ENCODE measurements around the gene TGM6. TPM values are rescaled to one million over a fixed set of nuclear protein-coding genes. Genes with fewer than 3 reads are reported as not detected.

TGM6 gene
- total RNA-seq, 1 experiment from 2014 or later, result not detected

- Histone ChIP-seq H3F3A (ENCODE audit: low read length, unreplicated experiment) (peaks cover 29% of the 10 kb centered on the region), H3K27me3 (ENCODE audit: low read length) (no peaks in the 10 kb centered on the region), H3K9me2 (replicated peaks; ENCODE audit: low read length) (no peaks in the 10 kb centered on the region), H3K36me3 (ENCODE audit: low read depth, low read length) (peaks cover 55% of the 10 kb centered on the region), H3K9me3 (ENCODE audit: low read length) (no peaks in the 10 kb centered on the region), H3K4me2 (ENCODE audit: low read length) (no peak overlapping the region), H3K79me2 (ENCODE audit: low read length) (peaks cover 8% of the 10 kb centered on the region; the same call in 1 of the 2 replicates), H3K27ac (ENCODE audit: low read length) (no peak overlapping the region), H4K20me1 (ENCODE audit: low read length) (peaks cover 41% of the 10 kb centered on the region), H3K9ac (ENCODE audit: low read length) (no peak overlapping the region), H2AFZ (ENCODE audit: low read length) (no peak overlapping the region), H3K4me1 (ENCODE audit: insufficient read depth, low read length) (no peaks in the 10 kb centered on the region), H3K4me3 (ENCODE audit: low read length) (no peak overlapping the region)
- intact Hi-C loops (cut with micrococcal nuclease), result loop anchor here (10.0 kb wide), 1 partner anchor 355 kb away; the partner anchor contains the start of gene STK35
- TF ChIP-seq EZH2phosphoT487 (IDR thresholded peaks at IDR 0.05; ENCODE audit: borderline replicate concordance, low read length), result no peak
- no peak for TF ChIP-seq EZH2 (IDR thresholded peaks at IDR 0.05; ENCODE audit: low read length, unreplicated experiment)
- no peak for TF ChIP-seq CTCF (conservative IDR thresholded peaks at IDR 0.05; ENCODE audit: low read depth, low read length)
- TSS peak; percentile 1 for BruUV-seq (replicated peaks)
- ChIA-PET POLR2A (ENCODE audit: unreplicated experiment) (interaction anchor here (0.6 to 0.9 kb wide), 2 partner anchors 10 to 82 kb away, joined by 3 to 5 read pairs; partner anchors contain the start of gene SNRPB), CTCF (interaction anchor here (0.6 kb wide), 1 partner anchor 585 kb away, joined by 3 read pairs; no protein-coding TSS in a partner anchor)
- DNase-seq, result no peak
- ATAC-seq, result no peak
Observed at GRCh38 chr20:2459981-2460751, 79.5 kb downstream of the TGM6 start.

- no peaks in the 10 kb centered on the region for H3K9me3 ChIP-seq (ENCODE audit: low read length)
- intact Hi-C loops (cut with micrococcal nuclease), result no loop called here
- H3K4me2 ChIP-seq (ENCODE audit: low read length), result no peak overlapping the region
- H3F3A ChIP-seq (ENCODE audit: low read length, unreplicated experiment), result peaks cover 29% of the 10 kb centered on the region
- H3K79me2 ChIP-seq (ENCODE audit: low read length), result peaks cover 13% of the 10 kb centered on the region
- no TSS peak for BruUV-seq (replicated peaks)
- POLR2A ChIA-PET (ENCODE audit: unreplicated experiment), result interaction anchor here (0.6 kb wide), 1 partner anchor 81 kb away, joined by 3 read pairs; no protein-coding TSS in a partner anchor
- TF ChIP-seq EZH2 (IDR thresholded peaks at IDR 0.05; ENCODE audit: low read length, unreplicated experiment) (no peak), EZH2phosphoT487 (IDR thresholded peaks at IDR 0.05; ENCODE audit: borderline replicate concordance, low read length) (no peak), CTCF (conservative IDR thresholded peaks at IDR 0.05; ENCODE audit: low read depth, low read length) (no peak)
- ATAC-seq (no peak), DNase-seq (no peak)
- no peak overlapping the region for H3K27ac ChIP-seq (ENCODE audit: low read length)
- peaks cover 62% of the 10 kb centered on the region for H3K36me3 ChIP-seq (ENCODE audit: low read depth, low read length)
- no peak overlapping the region for H3K4me3 ChIP-seq (ENCODE audit: low read length)
- CTCF ChIA-PET, result interaction anchor here (0.6 kb wide), 1 partner anchor 586 kb away, joined by 3 read pairs; no protein-coding TSS in a partner anchor
- no peak overlapping the region for H2AFZ ChIP-seq (ENCODE audit: low read length)
- no peaks in the 10 kb centered on the region for H3K9me2 ChIP-seq (replicated peaks; ENCODE audit: low read length)
- no peaks in the 10 kb centered on the region for H3K4me1 ChIP-seq (ENCODE audit: insufficient read depth, low read length)
- no peak overlapping the region for H3K9ac ChIP-seq (ENCODE audit: low read length)
- no peaks in the 10 kb centered on the region for H3K27me3 ChIP-seq (ENCODE audit: low read length)
- H4K20me1 ChIP-seq (ENCODE audit: low read length), result peaks cover 48% of the 10 kb centered on the region
Observed at GRCh38 chr20:2460752-2461424, 80.2 kb downstream of the TGM6 start.
